CD4-positive, alpha-beta T cell treated with Interleukin-1 beta for 1 hour (primary cell): ENCODE results near the gene SHBG.
A peak's percentile ranks its signal among the peaks of the same experiment; 100 is the strongest.
"Not testable (repeated sequence)": the region's sequence is repeated elsewhere in the genome, so short reads cannot be mapped to it uniquely, and the experiment has no call there.

Experiments used
- DNase-seq, 2 donors: peaks; one replicate each; pipeline ENCODE4 v3.0.0-alpha.2; 2020 to 2022

The SHBG gene

GRCh38 chr17:7629939-7630571, at the start of gene SHBG:
Gene SHBG (plus strand): TSS chr17:7630135. CDS start chr17:7630173, 38 bp downstream.
- DNase-seq: no peak

GRCh38 chr17:7580604-7581575, 49.0 kb upstream of the SHBG start:
- DNase-seq: no peak

- DNase-seq: no peak
These were observed 47.3 kb upstream of the SHBG start for GRCh38 chr17:7582396-7583252.

- peak; percentile 96 for DNase-seq
These were observed 46.5 kb upstream of the SHBG start, which contains the start of gene MPDU1 for GRCh38 chr17:7583253-7584109. Gene MPDU1 (plus strand): TSS chr17:7583852. CDS start chr17:7583863, 11 bp downstream.

- no peak for DNase-seq
These were observed 43.1 kb upstream of the SHBG start for GRCh38 chr17:7586673-7587419.

- no peak for DNase-seq
These were observed 42.3 kb upstream of the SHBG start for GRCh38 chr17:7587420-7588151.

GRCh38 chr17:7588553-7589203, 41.3 kb upstream of the SHBG start:
- no peak for DNase-seq

GRCh38 chr17:7589204-7589868, 40.6 kb upstream of the SHBG start:
- DNase-seq: peak; percentile 70 to 78

- no peak for DNase-seq
These were observed 39.8 kb upstream of the SHBG start, which contains the start of gene SOX15 for GRCh38 chr17:7589891-7590691. Gene SOX15 (minus strand): TSS chr17:7590094. CDS start chr17:7589676, 418 bp downstream.

GRCh38 chr17:7590743-7591142, 39.2 kb upstream of the SHBG start:
- no peak for DNase-seq

GRCh38 chr17:7591596-7591995, 38.3 kb upstream of the SHBG start:
- no peak for DNase-seq

- no peak for DNase-seq
These were observed 37.4 kb upstream of the SHBG start for GRCh38 chr17:7592422-7593021.

GRCh38 chr17:7593296-7593695, 36.6 kb upstream of the SHBG start:
- DNase-seq: no peak

GRCh38 chr17:7597561-7597960, 32.4 kb upstream of the SHBG start:
- DNase-seq: not testable (repeated sequence)

- DNase-seq: no peak
These were observed 23.7 kb upstream of the SHBG start for GRCh38 chr17:7606280-7606679.

GRCh38 chr17:7610641-7611040, 19.3 kb upstream of the SHBG start:
- no peak for DNase-seq

GRCh38 chr17:7611635-7612293, 18.2 kb upstream of the SHBG start:
- DNase-seq: no peak
